ENCODE measurements around the gene HAUS1.
A peak's percentile ranks its signal among the peaks of the same experiment; 100 is the strongest.

Gene HAUS1

GRCh38 chr18:46160050-46160798, 56.0 kb downstream of the HAUS1 start:
- DNase-seq, result peak; percentile 12

GRCh38 chr18:46160840-46161239, 56.7 kb downstream of the HAUS1 start:
- DNase-seq, result peak; percentile 14

GRCh38 chr18:46161703-46162396, 57.7 kb downstream of the HAUS1 start:
- no peak for DNase-seq

GRCh38 chr18:46163091-46163490, 58.9 kb downstream of the HAUS1 start:
- DNase-seq, result no peak

- peak; percentile 5 for DNase-seq
Measured at GRCh38 chr18:46163941-46164499, 59.8 kb downstream of the HAUS1 start.

GRCh38 chr18:46164502-46164901, 60.3 kb downstream of the HAUS1 start:
- DNase-seq, result peak; percentile 10

- peak; percentile 27 for DNase-seq
Measured at GRCh38 chr18:46164920-46165319, 60.7 kb downstream of the HAUS1 start.

- peak; percentile 44 for DNase-seq
Measured at GRCh38 chr18:46166261-46166970, 62.2 kb downstream of the HAUS1 start.

- peak; percentile 62 for DNase-seq
Measured at GRCh38 chr18:46167971-46168370, 63.8 kb downstream of the HAUS1 start.

- DNase-seq, result peak; percentile 58
Measured at GRCh38 chr18:46169464-46169941, 65.3 kb downstream of the HAUS1 start.

- no peak for DNase-seq
Measured at GRCh38 chr18:46171331-46171730, 67.1 kb downstream of the HAUS1 start.

- DNase-seq, result peak; percentile 98
Measured at GRCh38 chr18:46173393-46174341, 69.5 kb downstream of the HAUS1 start.

- peak; percentile 81 for DNase-seq
Measured at GRCh38 chr18:46174342-46175041, 70.3 kb downstream of the HAUS1 start.

GRCh38 chr18:46176001-46176400, 71.8 kb downstream of the HAUS1 start:
- no peak for DNase-seq

Measured in activated effector memory CD4-positive, alpha-beta T cell treated with anti-CD3 and anti-CD28 coated beads, Interleukin-2, amount 50 U/mL, for 16 hours (primary cell).